H1 (cell line): Measurements from ENCODE around the gene FN3KRP. TPM values are rescaled to one million over a fixed set of nuclear protein-coding genes. Genes with fewer than 3 reads are reported as not detected.

Experiments used
- HDAC2 ChIP-seq, 2 experiments: fragments of 300-600 bp in 1 of 2; sonication (generic) in 1 of 2; IDR thresholded peaks; 2 replicates each; pipeline ENCODE4 v1.6.1; 2011 to 2012; ENCODE audit warnings: low read depth in 2 of 2, low read length in 2 of 2, mild to moderate bottlenecking in 2 of 2, moderate library complexity in 2 of 2, borderline replicate concordance in 1 of 2, inconsistent platforms in 1 of 2
- JUN ChIP-seq: IDR thresholded peaks from 2 replicates; pipeline ENCODE4 v1.6.1; 2011; ENCODE audit warnings: low read depth, mild to moderate bottlenecking, improper control_type of control experiment, low read length
- SP1 ChIP-seq: IDR thresholded peaks from 2 replicates; pipeline ENCODE4 v1.6.1; 2011; ENCODE audit warnings: low read depth, low read length
- polyA plus RNA-seq, 7 experiments: library from polyadenylated mRNA; depleted of rRNA in 3 of 7; stranded (reverse) in 5 of 7; unstranded in 2 of 7; fragments of >200 nt in 5 of 7; fragments of 200-250 nt in 2 of 7; gene quantifications; 1 replicate in 5 of 7; 2 replicates in 1 of 7; 4 replicates in 1 of 7; pipeline versions ENCODE4 v1.2.1 to v1.2.3, GENCODE V29; 2011 to 2013; ENCODE audit warnings: missing spikeins in 2 of 7, mixed read lengths in 2 of 7
- total RNA-seq: library from RNA; stranded (reverse); fragmentation: NEBNext Ultra II Directional; extraction: Animal tissue kit (Norgen Biotek cat#: 25700); gene quantifications from 2 replicates; pipeline ENCODE4 v1.2.1, GENCODE V29; 2021

The FN3KRP gene
- total and polyA plus RNA-seq, 2 of the 8 experiments (the other 6 are each of a cell fraction or from before 2014, with no cell fraction given) = 18.1 to 21.4 TPM

DNA sequence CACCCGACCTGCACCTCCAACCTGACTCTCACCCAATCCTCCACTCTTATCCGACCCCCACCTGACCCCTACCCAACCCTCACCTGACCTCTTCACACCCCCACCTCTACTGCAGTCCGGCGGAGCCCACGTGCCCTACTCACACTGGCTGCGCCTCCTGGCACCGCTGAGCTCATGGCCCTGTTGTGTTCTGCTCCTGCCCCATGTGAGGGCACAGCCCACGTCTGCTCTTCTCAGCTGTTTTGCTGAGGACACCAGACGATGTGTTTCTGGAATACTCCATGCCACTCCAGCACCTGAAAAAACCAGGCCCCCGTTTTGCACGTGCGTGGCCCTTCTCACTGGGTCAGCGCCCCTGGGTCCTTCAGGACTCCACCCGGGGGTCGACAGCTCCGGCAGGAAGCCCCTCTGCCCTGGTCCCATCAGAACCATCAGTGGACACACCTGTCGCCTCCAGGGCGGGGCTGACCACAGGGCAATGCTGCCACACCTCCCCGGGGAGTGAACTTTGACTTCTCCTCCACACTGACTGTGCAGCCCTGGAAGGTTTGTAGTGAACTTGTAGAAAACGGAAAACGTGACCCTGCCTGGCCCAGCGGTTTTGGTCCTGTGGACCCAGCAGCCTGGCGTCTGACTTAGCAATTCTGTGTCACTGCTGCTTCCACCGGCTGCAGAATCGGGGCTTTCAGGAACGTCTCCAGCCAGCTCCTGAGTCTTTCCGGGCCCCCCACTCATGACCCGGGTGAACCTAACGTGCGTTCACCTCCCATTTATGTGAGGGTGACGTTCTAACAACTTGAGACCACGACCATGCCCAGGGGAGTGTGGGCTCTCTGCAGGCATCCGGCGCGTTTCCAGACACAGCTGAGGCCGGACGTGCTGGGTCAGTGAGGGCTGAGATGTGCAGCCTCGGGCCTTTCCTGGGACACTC lies 12.3 kb upstream of the FN3KRP start (continued):
- TF ChIP-seq HDAC2 (IDR thresholded peaks at IDR 0.05; ENCODE audit: borderline replicate concordance in 1 of 2, low read depth in 2 of 2, low read length in 2 of 2) = no peak
- no peak for TF ChIP-seq SP1
- TF ChIP-seq JUN = no peak
